GM19324 (cell line): Measurements from ENCODE around the gene CLIC4.
"Not testable (repeated sequence)": the region's sequence is repeated elsewhere in the genome, so short reads cannot be mapped to it uniquely, and the experiment has no call there.

Source experiments
- ATAC-seq: cut with Tn5 transposase; IDR thresholded peaks from one replicate; pipeline ENCODE4 v1.9.1; 2021; ENCODE audit warnings: mild to moderate bottlenecking, moderate library complexity; ENCODE audit not compliant: unreplicated experiment, low FRiP score

CLIC4 gene

DNA sequence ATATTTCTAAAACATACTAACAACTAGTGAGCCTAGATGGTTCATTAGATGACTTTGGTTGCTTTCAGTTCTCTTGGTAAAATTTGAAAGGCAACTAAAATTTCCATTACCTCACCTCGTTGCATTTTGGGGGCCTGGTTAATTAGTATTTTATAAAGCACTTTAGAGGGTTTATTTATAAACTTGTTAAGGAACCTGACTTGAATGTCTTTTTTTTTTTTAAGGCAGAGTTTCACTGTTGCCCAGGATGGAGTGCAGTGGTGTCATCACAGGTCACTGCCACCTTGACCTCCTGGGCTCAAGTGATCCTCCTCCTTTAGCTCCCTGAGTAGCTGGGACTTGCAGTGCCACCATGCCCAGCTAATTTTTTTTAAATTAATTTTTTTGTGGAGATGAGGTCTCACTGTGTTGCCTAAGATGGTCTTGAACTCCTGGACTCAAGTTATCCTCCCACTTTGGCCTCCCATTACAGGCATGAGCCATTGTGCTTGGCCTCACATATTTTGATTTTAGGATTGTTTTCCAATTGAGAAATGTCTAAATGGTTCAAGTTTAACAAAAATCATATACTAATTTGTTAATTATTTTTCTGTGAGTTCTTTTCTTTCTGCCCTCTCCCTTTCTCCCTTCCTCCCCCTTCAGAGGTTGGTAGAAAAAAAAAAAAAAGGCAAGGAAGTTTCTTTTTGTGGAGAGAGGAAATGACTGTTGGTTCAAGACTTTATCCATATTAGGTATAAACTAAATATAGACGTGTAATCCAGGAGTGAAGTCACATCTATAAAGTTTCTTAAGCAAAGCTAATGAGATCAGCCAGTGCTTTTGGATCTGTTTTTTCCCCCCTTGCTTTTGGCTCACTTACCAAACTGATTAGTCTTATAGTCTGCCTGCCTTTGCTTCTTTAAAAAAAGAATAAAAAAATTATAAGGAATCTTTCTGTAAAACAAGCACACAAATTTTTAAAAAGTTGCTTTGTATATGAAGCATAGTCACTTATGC lies 24.7 kb downstream of the CLIC4 start:
- no peak for ATAC-seq

DNA sequence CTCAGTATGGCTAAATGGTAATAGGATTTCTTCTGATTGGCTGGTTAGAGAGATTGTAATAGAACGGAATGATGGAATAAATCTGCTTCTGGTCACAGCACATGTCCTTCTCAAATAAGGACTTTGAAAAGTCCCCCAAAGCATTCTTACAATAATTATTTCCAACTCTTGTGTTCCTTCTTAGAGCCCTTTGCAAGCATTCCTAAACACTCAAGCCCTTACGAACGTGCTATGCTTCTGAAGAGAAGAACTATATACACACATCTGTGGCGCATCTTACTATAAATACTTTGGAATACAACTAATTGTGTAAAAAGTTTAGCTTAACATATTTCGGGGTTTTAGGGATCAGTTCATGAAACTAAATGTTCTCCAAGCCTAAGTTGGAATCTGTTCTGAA lies 25.6 kb downstream of the CLIC4 start:
- ATAC-seq, result no peak

DNA sequence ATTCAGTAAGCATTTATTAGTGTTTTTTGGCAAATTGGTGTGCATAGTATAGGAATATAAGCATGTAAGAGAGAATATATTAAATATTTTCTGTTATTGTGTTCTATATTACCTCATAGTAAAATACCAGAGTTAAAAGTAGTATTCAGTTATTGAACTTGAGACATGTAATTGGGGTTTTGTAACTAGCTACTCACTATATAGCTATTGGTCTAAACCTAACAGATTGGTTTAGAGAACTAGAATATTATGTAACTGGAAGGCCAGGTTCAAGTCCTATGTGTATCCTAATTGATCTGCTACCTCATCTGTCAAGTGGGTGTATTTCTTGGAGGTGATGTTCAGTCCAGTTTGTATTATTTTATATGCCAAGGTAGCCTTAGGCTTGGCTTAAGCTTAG lies 26.3 kb downstream of the CLIC4 start:
- ATAC-seq, result no peak

DNA sequence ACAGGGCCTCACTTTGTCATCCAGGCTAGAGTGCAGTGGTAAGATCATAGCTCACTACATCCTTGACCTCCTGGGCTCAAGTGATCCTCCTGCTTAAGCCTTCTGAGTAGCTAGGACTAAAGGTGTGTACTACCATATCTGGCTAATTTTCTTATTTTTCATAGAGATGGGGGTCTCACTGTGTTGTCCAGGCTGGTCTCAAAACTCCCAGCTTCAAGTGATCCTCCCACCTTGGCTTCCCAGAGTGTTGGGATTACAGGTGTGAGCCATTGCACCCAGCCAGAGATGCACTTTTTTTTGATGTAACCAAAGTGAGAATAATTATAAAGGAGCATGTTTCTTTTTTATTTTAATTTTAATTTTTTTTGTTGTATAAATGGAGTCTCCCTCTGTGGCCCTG lies 28.4 kb downstream of the CLIC4 start:
- no peak for ATAC-seq

GRCh38 chr1:24775348-24775747 lies 30.1 kb downstream of the CLIC4 start:
- ATAC-seq, result no peak

DNA sequence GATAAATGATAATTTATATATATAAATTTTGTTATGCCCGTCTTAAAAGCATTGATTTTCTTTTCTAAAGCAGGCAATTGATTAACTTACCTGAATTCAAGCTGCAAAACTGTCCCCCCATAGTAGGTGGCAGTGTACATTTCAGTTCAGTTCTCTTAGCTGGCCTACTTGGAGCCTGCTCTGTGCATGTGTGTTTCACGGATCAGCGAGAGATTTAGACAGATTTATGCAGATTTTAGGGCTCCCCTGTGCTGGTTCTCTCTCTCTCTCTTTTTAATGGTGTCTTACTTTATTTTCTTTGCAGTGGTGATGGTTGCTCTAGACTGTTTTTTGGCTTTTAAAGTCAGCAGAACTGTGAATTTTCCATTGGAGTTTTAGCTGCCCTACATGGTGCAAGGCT lies 30.7 kb downstream of the CLIC4 start:
- no peak for ATAC-seq

GRCh38 chr1:24776821-24777220 lies 31.6 kb downstream of the CLIC4 start:
- ATAC-seq, result no peak

DNA sequence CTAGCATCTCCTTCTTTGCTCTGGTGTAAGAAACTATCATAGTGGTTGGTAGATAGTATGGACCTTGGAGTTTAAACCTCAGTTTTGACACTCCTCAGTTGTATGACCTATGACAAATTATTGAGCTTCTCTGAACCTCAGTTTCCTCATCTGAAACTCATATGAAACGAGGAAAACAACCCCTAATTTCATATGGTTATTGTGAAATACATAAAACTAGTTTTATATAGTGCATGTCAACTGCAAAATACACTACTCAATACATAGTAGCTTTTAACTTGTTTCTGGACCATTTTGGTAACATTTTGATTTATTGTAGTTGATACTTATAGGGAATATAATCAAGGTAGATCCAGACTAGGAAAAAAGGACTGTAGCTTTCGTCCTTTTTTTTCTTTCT lies 32.9 kb downstream of the CLIC4 start:
- ATAC-seq, result no peak

DNA sequence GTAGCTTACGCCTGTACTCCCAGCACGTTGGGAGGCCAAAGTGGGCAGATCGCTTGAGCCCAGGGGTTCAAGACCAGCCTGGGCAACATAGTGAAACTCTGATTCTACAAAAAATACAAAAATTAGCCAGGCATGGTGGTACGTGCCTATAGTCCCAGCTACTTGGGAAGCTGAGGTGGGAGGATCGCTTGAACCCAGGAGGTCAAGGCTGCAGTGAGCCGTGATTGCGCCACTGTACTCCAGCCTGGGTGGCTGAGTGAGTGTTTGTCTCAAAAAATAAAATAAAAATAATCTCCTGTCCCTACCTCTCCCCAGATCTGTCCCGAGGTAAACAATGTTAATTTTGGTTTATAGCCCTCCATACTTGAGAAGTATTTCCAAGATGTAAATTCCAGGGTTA lies 34.0 kb downstream of the CLIC4 start:
- not testable (repeated sequence) for ATAC-seq

DNA sequence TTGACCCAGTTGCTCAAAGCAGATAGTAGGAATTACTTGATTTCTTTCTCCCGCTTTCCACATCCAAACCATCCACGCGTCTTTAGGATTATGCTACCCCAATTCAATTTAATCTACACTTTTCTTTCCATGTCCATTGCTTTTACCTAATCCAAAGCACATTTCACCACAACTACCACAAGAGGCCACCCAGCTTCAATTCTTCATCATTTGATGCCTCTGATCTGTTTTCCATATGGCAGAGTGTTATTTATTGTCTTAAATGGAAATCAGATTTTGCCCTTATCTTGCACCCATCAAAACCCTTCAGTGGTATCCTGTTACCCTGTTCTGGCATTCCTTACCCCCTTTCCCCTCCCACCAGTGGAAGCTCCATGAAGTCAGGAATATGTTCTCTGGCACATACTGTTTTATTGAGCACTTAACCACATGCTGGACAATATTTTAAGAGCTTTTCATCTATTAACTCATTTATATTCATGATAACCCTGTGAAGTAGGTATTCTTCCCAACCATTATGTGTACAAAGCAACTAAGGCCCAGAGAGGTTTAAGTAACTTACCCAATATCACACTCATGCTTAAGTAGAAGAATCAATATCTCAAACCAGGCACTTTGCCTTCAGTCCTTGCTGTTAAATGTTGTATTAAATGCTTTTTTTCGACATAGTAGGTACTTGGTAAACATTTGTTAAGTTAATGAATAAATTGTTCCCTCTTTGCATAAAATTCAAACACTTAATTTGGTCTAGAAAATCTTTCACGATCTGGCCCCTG lies 34.6 kb downstream of the CLIC4 start:
- ATAC-seq, result no peak

GRCh38 chr1:24780626-24781025 lies 35.4 kb downstream of the CLIC4 start:
- ATAC-seq, result not testable (repeated sequence)

DNA sequence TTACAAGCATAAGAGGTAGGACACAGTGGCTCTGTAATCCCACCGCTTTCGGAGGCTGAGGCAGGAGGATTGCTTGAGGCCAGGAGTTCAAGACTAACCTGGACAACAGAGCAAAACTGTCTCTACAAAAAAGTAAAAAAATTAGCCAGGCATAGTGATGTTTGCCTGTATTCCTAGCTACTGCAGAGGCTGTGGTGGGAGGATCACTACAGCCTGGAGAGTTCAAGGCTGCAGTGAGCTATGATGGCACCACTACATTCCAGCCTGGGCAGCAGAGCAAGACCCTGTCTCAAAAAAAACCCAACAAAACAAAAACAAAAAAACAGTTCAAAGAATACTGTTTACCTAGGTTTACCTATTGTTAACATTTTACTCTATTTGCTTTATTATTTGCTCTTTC lies 37.4 kb downstream of the CLIC4 start:
- ATAC-seq, result no peak

DNA sequence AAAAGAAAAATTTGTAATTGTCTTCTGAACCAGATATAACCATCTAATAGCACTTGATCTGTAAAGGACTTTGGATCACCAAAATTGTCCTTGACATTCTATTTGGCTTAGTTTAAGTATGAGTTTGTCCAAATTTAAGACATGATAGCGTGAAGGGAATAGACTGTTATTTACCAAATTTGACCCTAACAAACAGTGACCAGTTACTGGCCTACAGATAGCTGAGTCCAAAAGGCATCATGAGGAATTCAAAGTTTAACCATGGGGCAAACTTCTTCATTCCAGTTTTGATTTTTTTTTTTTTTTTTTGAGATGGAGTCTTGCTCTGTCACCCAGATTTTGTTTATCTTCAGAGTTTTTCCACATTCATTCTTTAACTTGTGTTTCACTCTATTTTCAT lies 38.5 kb downstream of the CLIC4 start:
- ATAC-seq, result no peak

GRCh38 chr1:24786191-24786590 lies 40.9 kb downstream of the CLIC4 start:
- no peak for ATAC-seq

DNA sequence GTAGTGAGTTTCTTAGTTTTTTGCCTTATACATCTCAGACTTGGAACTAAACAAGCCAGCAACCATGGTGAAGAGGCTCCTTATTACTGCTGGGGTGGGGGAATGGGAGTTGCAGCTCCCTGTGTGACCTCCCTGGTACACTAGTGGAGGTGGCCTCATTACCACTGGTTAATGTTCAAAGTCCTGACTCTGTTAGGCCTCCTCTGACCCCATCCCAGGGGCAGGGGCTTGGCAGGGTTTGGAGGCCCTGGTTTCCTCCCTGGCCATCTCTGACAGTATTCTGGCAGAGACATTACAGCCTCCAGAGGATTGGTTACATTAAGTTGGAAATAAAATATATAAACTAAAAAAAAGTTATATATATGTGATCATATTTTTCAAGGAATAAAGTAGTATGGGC lies 45.2 kb downstream of the CLIC4 start:
- no peak for ATAC-seq

DNA sequence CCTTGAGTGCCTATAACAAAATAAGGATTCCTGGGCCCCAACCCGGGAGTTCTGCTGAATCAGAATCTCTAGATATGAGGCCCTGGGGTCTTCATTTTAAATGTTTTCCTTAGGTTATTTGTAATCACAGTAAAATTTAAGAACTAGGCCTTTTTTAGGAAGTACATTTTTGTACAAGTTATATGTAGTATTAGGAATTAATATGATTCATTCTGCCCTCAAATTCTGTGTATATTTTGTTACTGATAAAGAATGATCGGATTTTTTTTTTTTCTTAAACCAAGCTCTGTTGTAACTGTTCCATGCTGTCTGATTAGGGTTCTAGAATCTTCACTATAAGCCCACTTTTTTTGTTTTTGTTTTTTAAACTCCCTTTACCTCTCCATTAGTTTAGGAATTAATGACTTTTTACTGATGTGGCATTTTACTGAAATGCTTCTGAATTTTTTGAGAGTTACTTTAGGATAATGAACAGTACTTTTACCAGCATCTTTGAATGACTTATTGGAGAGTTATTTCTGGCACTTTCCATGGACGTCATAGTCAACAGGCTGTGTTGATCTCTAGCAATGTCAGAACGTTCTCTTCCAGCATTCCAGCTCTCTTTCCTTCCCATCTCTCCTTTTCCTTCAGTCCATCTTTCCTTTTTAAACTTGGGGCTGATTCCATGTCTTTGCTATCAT lies 48.3 kb downstream of the CLIC4 start:
- no peak for ATAC-seq

GRCh38 chr1:24794130-24794502 lies 48.9 kb downstream of the CLIC4 start:
- ATAC-seq, result not testable (repeated sequence)

DNA sequence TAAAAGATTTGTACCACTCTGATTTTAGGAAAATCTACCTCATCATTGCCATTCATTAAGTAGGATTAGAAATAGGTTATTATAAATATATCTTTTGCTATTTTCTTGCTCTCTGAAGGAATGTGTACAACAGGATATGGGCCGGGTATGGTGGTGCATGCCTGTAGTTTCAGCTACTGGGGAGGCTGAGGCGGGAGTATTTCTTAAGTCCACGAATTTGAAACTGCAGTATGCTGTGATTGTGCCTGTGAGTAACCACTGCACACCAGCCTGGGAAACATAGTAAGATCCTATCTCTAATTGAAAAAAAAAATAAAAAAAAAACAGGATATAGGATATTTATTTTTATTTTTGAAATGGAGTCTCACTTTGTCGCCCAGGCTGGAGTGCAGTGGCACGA lies 50.0 kb downstream of the CLIC4 start:
- no peak for ATAC-seq

GRCh38 chr1:24796524-24796923 lies 51.3 kb downstream of the CLIC4 start:
- no peak for ATAC-seq

DNA sequence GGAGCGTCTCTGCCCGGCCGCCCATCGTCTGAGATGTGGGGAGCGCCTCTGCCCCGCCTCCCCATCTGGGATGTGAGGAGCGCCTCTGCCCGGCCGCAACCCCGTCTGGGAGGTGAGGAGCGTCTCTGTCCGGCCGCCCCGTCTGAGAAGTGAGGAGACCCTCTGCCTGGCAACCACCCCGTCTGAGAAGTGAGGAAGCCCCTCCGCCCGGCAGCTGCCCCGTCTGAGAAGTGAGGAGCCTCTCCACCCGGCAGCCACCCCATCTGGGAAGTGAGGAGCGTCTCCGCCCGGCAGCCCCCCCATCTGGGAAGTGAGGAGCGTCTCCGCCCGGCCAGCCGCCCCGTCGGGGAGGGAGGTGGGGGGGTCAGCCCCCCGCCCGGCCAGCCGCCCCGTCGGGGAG lies 54.0 kb downstream of the CLIC4 start:
- ATAC-seq, result not testable (repeated sequence)

- no peak for ATAC-seq
These were observed 55.9 kb downstream of the CLIC4 start for GRCh38 chr1:24801176-24801575.
